DND-41 (cell line): Measurements from ENCODE around the gene RFLNA.

Source experiments
- ATAC-seq: fragments of 200-7000 bp; cut with Tn5 transposase; 3 replicates; pipeline ENCODE4 v1.9.1; 2021; ENCODE audit warnings: low read depth; ENCODE audit not compliant: insufficient read depth
- DNase-seq: peaks from one replicate; pipeline ENCODE4 v3.0.0-alpha.2; 2020
- H2AFZ ChIP-seq: 2 replicates; pipeline ENCODE4 v1.6.0; 2012; ENCODE audit warnings: low read depth, low read length
- H3K27ac ChIP-seq: 2 replicates; pipeline ENCODE4 v1.5.1; 2012; ENCODE audit warnings: low read length, inconsistent platforms
- H3K27me3 ChIP-seq: fragments of 200-600 bp; sonication (generic); 2 replicates; pipeline ENCODE4 v1.6.0; 2012; ENCODE audit warnings: low read length, mild to moderate bottlenecking, inconsistent platforms; ENCODE audit not compliant: insufficient read depth, poor library complexity
- H3K36me3 ChIP-seq: 2 replicates; pipeline ENCODE4 v1.5.1; 2012; ENCODE audit warnings: low read length, inconsistent platforms; ENCODE audit not compliant: insufficient read depth
- H3K4me1 ChIP-seq: 2 replicates; pipeline ENCODE4 v1.5.1; 2012; ENCODE audit warnings: mild to moderate bottlenecking, low read length; ENCODE audit not compliant: insufficient read depth
- H3K4me2 ChIP-seq: 2 replicates; pipeline ENCODE4 v1.6.0; 2012; ENCODE audit warnings: mild to moderate bottlenecking, moderate library complexity, low read length, inconsistent platforms; ENCODE audit not compliant: insufficient read depth
- H3K4me3 ChIP-seq, 2 experiments: fragments of 200-600 bp in 1 of 2; shearing (Covaris generic) in 1 of 2; 2 replicates each; pipeline ENCODE4 v1.5.1; 2012 to 2016; ENCODE audit warnings: inconsistent platforms in 2 of 2, low read length in 2 of 2, mild to moderate bottlenecking in 2 of 2, low read depth in 1 of 2, moderate library complexity in 1 of 2
- H3K79me2 ChIP-seq: 2 replicates; pipeline ENCODE4 v1.6.0; 2012; ENCODE audit warnings: low read length, inconsistent platforms; ENCODE audit not compliant: insufficient read depth
- H3K9ac ChIP-seq: 2 replicates; pipeline ENCODE4 v1.6.0; 2012; ENCODE audit warnings: low read depth, mild to moderate bottlenecking, inconsistent platforms, low read length, moderate library complexity
- H3K9me3 ChIP-seq: 2 replicates; pipeline ENCODE4 v1.5.1; 2012; ENCODE audit warnings: low read length, moderate library complexity, mild to moderate bottlenecking, inconsistent platforms; ENCODE audit not compliant: insufficient read depth, severe bottlenecking
- H4K20me1 ChIP-seq: 2 replicates; pipeline ENCODE4 v1.6.0; 2012; ENCODE audit warnings: low read length; ENCODE audit not compliant: insufficient read depth
- CTCF ChIP-seq: IDR thresholded peaks from 2 replicates; pipeline ENCODE4 v1.5.1; 2012; ENCODE audit warnings: borderline replicate concordance, low read length, moderate library complexity, mild to moderate bottlenecking; ENCODE audit not compliant: poor library complexity, severe bottlenecking; ENCODE audit errors: extremely low read depth
- EZH2 ChIP-seq: IDR thresholded peaks from 3 replicates; pipeline ENCODE4 v1.6.1; 2012; ENCODE audit warnings: borderline replicate concordance, low read depth, mild to moderate bottlenecking, moderate library complexity, low read length, inconsistent platforms; ENCODE audit not compliant: severe bottlenecking

Gene RFLNA

GRCh38 chr12:124359671-124360581 lies 65.0 kb downstream of the RFLNA start:
- Histone ChIP-seq H3K27ac (no peak overlapping the region), H3K4me3 (no peak overlapping the region), H3K79me2 (no peaks in the 10 kb centered on the region; the same call in 1 of the 2 replicates), H3K27me3 (no peaks in the 10 kb centered on the region), H4K20me1 (peaks cover 56% of the 10 kb centered on the region), H2AFZ (no peak overlapping the region), H3K9me3 (no peaks in the 10 kb centered on the region), H3K9ac (no peak overlapping the region), H3K4me2 (no peak overlapping the region), H3K4me1 (no peaks in the 10 kb centered on the region), H3K36me3 (peaks cover 91% of the 10 kb centered on the region)
- DNase-seq (no peak), ATAC-seq (no peak)
- TF ChIP-seq CTCF (no peak), EZH2 (no peak)

GRCh38 chr12:124361074-124361970 lies 66.4 kb downstream of the RFLNA start:
- Histone ChIP-seq H4K20me1 (peaks cover 44% of the 10 kb centered on the region), H3K27me3 (no peaks in the 10 kb centered on the region), H3K4me3 (no peak overlapping the region), H3K36me3 (peaks cover 88% of the 10 kb centered on the region), H3K9me3 (no peaks in the 10 kb centered on the region), H3K27ac (no peak overlapping the region), H3K4me1 (no peaks in the 10 kb centered on the region), H2AFZ (no peak overlapping the region), H3K9ac (no peak overlapping the region), H3K4me2 (no peak overlapping the region), H3K79me2 (no peaks in the 10 kb centered on the region; the same call in 1 of the 2 replicates)
- ATAC-seq (no peak), DNase-seq (no peak)
- no peak for TF ChIP-seq CTCF
- TF ChIP-seq EZH2: no peak

GRCh38 chr12:124361996-124362395 lies 67.1 kb downstream of the RFLNA start:
- no peak for DNase-seq
- Histone ChIP-seq H4K20me1 (peaks cover 41% of the 10 kb centered on the region), H3K27ac (no peak overlapping the region), H3K4me2 (no peak overlapping the region), H3K4me3 (no peak overlapping the region), H2AFZ (no peak overlapping the region), H3K9me3 (no peaks in the 10 kb centered on the region), H3K9ac (no peak overlapping the region), H3K27me3 (no peaks in the 10 kb centered on the region), H3K4me1 (no peaks in the 10 kb centered on the region), H3K36me3 (peaks cover 84% of the 10 kb centered on the region), H3K79me2 (no peaks in the 10 kb centered on the region; the same call in 1 of the 2 replicates)
- ATAC-seq: no peak
- TF ChIP-seq EZH2 (no peak), CTCF (no peak)
